Cardiac fibroblast (primary cell): ENCODE results near the gene RASIP1.

Experiments
- DNase-seq, 2 donors: peaks; one replicate each; pipeline versions ENCODE4 v3.0.0 to v3.0.0-alpha.2; 2010; ENCODE audit warnings: low read depth in 2 of 2
- H3K4me3 ChIP-seq, 2 donors: replicated peaks in 1 of 2; 1 replicate in 1 of 2; 2 replicates in 1 of 2; pipeline ENCODE4 v1.5.1; 2011; ENCODE audit warnings: low read depth in 2 of 2, low read length in 2 of 2, mild to moderate bottlenecking in 2 of 2, moderate library complexity in 1 of 2
- TF ChIP-seq, protein P1 (sequence below): IDR thresholded peaks from one replicate; pipeline ENCODE4 v1.5.1; 2011; ENCODE audit warnings: low read depth, mild to moderate bottlenecking, low read length, inconsistent platforms

The RASIP1 gene

DNA sequence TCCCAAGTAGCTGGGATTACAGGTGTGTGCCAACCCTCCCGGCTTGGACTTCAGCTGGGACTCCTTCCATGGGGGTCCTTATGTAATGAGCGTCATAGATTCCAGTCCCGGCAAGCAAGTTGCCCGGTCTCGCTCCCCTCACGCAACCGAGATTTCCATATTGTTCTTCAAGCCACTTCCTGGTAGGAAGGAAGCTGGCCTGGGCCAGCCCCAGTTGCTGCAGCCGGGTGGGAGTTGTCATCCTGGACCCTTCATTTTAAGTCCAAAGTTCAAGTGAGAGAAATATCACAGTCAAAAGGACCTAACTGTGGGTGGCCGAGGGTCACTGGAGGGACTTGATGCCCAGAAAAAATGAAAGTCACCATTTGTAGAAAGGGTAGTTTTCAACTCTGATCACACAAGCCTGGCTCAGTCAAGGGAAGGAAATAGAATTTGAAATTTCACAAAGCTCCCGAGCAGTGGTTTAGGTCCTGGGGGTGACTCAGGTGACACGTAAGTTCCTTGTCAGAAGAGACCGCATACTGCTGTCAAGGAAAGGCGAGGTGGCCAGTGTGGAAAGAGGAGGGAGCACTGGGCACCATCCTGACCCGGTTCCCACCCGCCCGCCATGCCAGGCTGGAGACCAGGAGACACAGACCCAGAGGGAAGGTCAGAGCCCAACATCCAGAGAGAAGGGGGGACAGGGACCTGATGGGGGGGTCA is 20.2 kb upstream of the RASIP1 start:
- TF ChIP-seq, protein P1, sequence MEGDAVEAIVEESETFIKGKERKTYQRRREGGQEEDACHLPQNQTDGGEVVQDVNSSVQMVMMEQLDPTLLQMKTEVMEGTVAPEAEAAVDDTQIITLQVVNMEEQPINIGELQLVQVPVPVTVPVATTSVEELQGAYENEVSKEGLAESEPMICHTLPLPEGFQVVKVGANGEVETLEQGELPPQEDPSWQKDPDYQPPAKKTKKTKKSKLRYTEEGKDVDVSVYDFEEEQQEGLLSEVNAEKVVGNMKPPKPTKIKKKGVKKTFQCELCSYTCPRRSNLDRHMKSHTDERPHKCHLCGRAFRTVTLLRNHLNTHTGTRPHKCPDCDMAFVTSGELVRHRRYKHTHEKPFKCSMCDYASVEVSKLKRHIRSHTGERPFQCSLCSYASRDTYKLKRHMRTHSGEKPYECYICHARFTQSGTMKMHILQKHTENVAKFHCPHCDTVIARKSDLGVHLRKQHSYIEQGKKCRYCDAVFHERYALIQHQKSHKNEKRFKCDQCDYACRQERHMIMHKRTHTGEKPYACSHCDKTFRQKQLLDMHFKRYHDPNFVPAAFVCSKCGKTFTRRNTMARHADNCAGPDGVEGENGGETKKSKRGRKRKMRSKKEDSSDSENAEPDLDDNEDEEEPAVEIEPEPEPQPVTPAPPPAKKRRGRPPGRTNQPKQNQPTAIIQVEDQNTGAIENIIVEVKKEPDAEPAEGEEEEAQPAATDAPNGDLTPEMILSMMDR, result no peak
- no peak for DNase-seq
- no peak overlapping the region for H3K4me3 ChIP-seq

DNA sequence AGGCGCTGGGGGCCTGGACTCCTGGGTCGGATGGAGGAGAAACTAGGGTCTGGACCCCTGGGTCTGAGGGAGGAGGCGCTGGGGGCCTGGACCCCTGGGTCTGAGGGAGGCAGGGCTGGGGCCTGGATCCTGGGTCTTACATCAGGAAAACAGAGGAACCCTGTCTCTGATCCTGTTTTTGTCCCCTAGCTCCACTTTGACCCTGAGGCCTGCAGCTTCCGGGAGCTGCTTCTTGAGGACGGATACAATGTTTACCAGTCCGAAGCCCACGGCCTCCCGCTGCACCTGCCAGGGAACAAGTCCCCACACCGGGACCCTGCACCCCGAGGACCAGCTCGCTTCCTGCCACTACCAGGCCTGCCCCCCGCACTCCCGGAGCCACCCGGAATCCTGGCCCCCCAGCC is 17.3 kb upstream of the RASIP1 start:
- no peak overlapping the region for H3K4me3 ChIP-seq
- no peak for DNase-seq
- TF ChIP-seq, protein P1, result no peak

DNA sequence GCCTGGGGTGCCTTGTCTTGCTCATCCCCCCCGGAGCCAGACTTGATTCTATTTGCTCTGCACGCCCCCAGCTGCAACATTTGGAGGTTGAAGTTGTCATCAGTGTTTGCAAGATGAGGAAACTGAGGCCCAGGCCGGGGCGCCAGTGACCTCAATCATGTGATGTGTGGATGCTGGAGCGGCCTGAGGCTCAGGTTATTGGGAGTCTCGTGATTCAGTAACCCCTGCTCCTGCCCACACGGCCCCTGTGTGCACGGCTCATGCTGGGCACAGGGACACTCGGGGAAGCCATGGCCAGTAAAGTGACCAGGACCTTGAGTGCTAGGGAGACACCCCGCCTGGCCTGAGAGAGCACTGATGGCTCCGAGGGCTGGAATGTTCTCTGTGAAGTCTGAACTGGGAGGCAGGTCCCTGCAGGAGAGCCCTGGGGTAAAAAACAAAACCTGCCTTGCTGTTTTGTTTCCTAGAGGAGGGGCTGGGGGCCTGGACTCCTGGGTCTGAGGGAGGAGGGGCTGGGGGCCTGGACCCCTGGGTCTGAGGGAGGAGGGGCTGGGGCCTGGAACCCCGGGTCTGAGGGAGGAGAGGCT is 16.8 kb upstream of the RASIP1 start:
- TF ChIP-seq, protein P1, result no peak
- DNase-seq, result no peak
- no peak overlapping the region for H3K4me3 ChIP-seq

DNA sequence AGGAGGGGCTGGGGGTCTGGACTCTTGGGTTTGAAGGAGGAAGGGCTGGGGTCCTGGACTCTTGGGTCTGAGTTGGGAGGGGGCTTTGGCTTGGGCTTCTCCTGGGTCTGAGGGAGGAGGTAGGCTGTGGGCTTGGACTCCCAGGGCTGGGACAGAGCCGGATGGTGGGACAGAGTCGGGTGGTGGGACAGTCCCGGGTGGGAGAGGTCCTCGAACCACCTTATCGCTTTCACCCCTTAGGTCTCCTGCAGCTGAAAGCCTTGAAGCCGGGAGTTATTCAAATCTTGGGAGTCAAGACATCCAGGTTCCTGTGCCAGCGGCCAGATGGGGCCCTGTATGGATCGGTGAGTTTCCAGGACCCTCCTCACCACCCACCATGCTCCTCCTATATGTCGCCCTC is 16.3 kb upstream of the RASIP1 start:
- no peak overlapping the region for H3K4me3 ChIP-seq
- DNase-seq, result no peak
- TF ChIP-seq, protein P1, result no peak

DNA sequence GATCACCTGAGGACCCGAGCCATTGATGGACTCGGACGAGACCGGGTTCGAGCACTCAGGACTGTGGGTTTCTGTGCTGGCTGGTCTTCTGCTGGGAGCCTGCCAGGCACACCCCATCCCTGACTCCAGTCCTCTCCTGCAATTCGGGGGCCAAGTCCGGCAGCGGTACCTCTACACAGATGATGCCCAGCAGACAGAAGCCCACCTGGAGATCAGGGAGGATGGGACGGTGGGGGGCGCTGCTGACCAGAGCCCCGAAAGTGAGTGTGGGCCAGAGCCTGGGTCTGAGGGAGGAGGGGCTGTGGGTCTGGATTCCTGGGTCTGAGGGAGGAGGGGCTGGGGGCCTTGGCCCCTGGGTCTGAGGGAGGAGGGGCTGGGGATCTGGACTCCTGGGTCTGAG is 15.8 kb upstream of the RASIP1 start:
- TF ChIP-seq, protein P1, result no peak
- no peak for DNase-seq
- H3K4me3 ChIP-seq, result no peak overlapping the region

DNA sequence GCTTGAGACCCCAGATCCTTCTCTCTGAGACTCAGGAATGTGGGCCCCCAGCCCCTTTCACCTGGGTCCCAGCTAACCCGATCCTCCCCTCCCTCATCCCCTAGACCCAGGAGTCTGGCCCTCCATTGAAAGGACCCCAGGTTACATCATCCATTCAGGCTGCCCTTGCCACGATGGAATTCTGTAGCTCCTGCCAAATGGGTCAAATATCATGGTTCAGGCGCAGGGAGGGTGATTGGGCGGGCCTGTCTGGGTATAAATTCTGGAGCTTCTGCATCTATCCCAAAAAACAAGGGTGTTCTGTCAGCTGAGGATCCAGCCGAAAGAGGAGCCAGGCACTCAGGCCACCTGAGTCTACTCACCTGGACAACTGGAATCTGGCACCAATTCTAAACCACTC is 15.4 kb upstream of the RASIP1 start:
- TF ChIP-seq, protein P1, result no peak
- no peak for DNase-seq
- H3K4me3 ChIP-seq, result no peak overlapping the region
